H9 (cell line): Measurements from ENCODE around the gene RAI2. TPM values are rescaled to one million over a fixed set of nuclear protein-coding genes. Genes with fewer than 3 reads are reported as not detected.

ENCODE experiments used
- DNase-seq: peaks from one replicate; pipeline ENCODE4 v3.0.0-alpha.2; 2017
- H2AFZ ChIP-seq: one replicate; pipeline ENCODE4 v1.6.1; 2013; ENCODE audit warnings: mild to moderate bottlenecking, low read length, control low read depth, moderate library complexity
- H2AK5ac ChIP-seq: 2 replicates; pipeline ENCODE4 v1.6.1; 2013; ENCODE audit warnings: low read length, control low read depth, mixed read lengths; ENCODE audit not compliant: insufficient read length
- H2BK120ac ChIP-seq: one replicate; pipeline ENCODE4 v1.6.1; 2013; ENCODE audit warnings: low read depth, mild to moderate bottlenecking, low read length, control low read depth, inconsistent platforms; ENCODE audit not compliant: poor library complexity, severe bottlenecking
- H2BK12ac ChIP-seq: 2 replicates; pipeline ENCODE4 v1.6.1; 2013; ENCODE audit warnings: low read length, control low read depth, mixed read lengths, low read depth; ENCODE audit not compliant: insufficient read length
- H2BK15ac ChIP-seq: 2 replicates; pipeline ENCODE4 v1.6.1; 2013; ENCODE audit warnings: low read depth, low read length, control low read depth
- H2BK20ac ChIP-seq: one replicate; pipeline ENCODE4 v1.6.1; 2013; ENCODE audit warnings: low read depth, mild to moderate bottlenecking, low read length, control low read depth, inconsistent platforms; ENCODE audit not compliant: poor library complexity, severe bottlenecking
- H2BK5ac ChIP-seq: 2 replicates; pipeline ENCODE4 v1.6.1; 2013; ENCODE audit warnings: low read length, control low read depth, mixed read lengths; ENCODE audit not compliant: insufficient read length
- H3K14ac ChIP-seq: 2 replicates; pipeline ENCODE4 v1.6.1; 2013; ENCODE audit warnings: low read length, control low read depth; ENCODE audit not compliant: insufficient read depth
- H3K18ac ChIP-seq: 2 replicates; pipeline ENCODE4 v1.6.1; 2013; ENCODE audit warnings: low read depth, mild to moderate bottlenecking, mixed read lengths, low read length, control low read depth; ENCODE audit not compliant: insufficient read length
- H3K23ac ChIP-seq: 2 replicates; pipeline ENCODE4 v1.6.1; 2013; ENCODE audit warnings: low read length, control low read depth, mixed read lengths, low read depth; ENCODE audit not compliant: insufficient read length
- H3K23me2 ChIP-seq: 2 replicates; pipeline ENCODE4 v1.6.1; 2013; ENCODE audit warnings: low read depth, mild to moderate bottlenecking, mixed read lengths, low read length, control low read depth; ENCODE audit not compliant: insufficient read length, poor library complexity, severe bottlenecking
- H3K27ac ChIP-seq: 2 replicates; pipeline ENCODE4 v1.5.1; 2013; ENCODE audit warnings: low read length, control low read depth, mixed read lengths, low read depth; ENCODE audit not compliant: insufficient read length
- H3K27me3 ChIP-seq: 2 replicates; pipeline ENCODE4 v1.6.1; 2013; ENCODE audit warnings: low read length, control low read depth, inconsistent platforms; ENCODE audit not compliant: insufficient read depth
- H3K4ac ChIP-seq: 2 replicates; pipeline ENCODE4 v1.6.1; 2013; ENCODE audit warnings: low read depth, mild to moderate bottlenecking, control low read depth, inconsistent platforms, low read length, moderate library complexity
- H3K4me1 ChIP-seq: 2 replicates; pipeline ENCODE4 v1.6.1; 2013; ENCODE audit warnings: low read length, control low read depth, inconsistent platforms; ENCODE audit not compliant: insufficient read depth
- H3K4me2 ChIP-seq: 2 replicates; pipeline ENCODE4 v1.6.1; 2013; ENCODE audit warnings: low read length, control low read depth, mixed read lengths; ENCODE audit not compliant: insufficient read length, insufficient read depth
- H3K56ac ChIP-seq: 2 replicates; pipeline ENCODE4 v1.6.1; 2013; ENCODE audit warnings: low read depth, mild to moderate bottlenecking, mixed read lengths, low read length, control low read depth; ENCODE audit not compliant: insufficient read length
- H3K79me1 ChIP-seq: 2 replicates; pipeline ENCODE4 v1.6.1; 2013; ENCODE audit warnings: low read depth, mild to moderate bottlenecking, moderate library complexity, low read length, control low read depth, inconsistent platforms; ENCODE audit not compliant: insufficient read depth, poor library complexity, severe bottlenecking
- H3K79me2 ChIP-seq: 2 replicates; pipeline ENCODE4 v1.6.1; 2013; ENCODE audit warnings: low read length, control low read depth, inconsistent platforms; ENCODE audit not compliant: insufficient read depth
- H3K9ac ChIP-seq: 2 replicates; pipeline ENCODE4 v1.6.1; 2013; ENCODE audit warnings: low read length, control low read depth, mixed read lengths; ENCODE audit not compliant: insufficient read length; ENCODE audit errors: extremely low read depth
- H3K9me3 ChIP-seq: one replicate; pipeline ENCODE4 v1.6.1; 2013; ENCODE audit warnings: low read depth, low read length, inconsistent platforms; ENCODE audit not compliant: control insufficient read depth
- H3T11ph ChIP-seq: one replicate; pipeline ENCODE4 v1.6.1; 2013; ENCODE audit warnings: mild to moderate bottlenecking, low read length, control low read depth, inconsistent platforms
- H4K20me1 ChIP-seq: one replicate; pipeline ENCODE4 v1.6.1; 2013; ENCODE audit not compliant: control insufficient read depth, insufficient read length, insufficient read depth
- H4K5ac ChIP-seq: 2 replicates; pipeline ENCODE4 v1.6.1; 2013; ENCODE audit warnings: low read depth, mild to moderate bottlenecking, mixed read lengths, low read length, control low read depth; ENCODE audit not compliant: insufficient read length
- H4K8ac ChIP-seq: replicated peaks from 2 replicates; pipeline ENCODE4 v1.6.1; 2013; ENCODE audit warnings: low read length, control low read depth, mixed read lengths, low read depth; ENCODE audit not compliant: insufficient read length
- H4K91ac ChIP-seq: 2 replicates; pipeline ENCODE4 v1.6.1; 2013; ENCODE audit warnings: low read depth, mild to moderate bottlenecking, moderate library complexity, mixed read lengths, low read length, control low read depth; ENCODE audit not compliant: insufficient read length
- H3K27ac Mint-ChIP-seq, 3 experiments: 2 replicates in 2 of 3; 3 replicates in 1 of 3; pipeline ENCODE4 v1.8.0; 2020 to 2021; ENCODE audit warnings: mixed read lengths in 3 of 3, mild to moderate bottlenecking in 1 of 3, moderate library complexity in 1 of 3
- H3K27me3 Mint-ChIP-seq: 2 replicates; pipeline ENCODE4 v1.8.0; 2021; ENCODE audit warnings: low read depth, mild to moderate bottlenecking, moderate library complexity, mixed read lengths
- H3K36me3 Mint-ChIP-seq, 3 experiments: 2 replicates in 2 of 3; 3 replicates in 1 of 3; pipeline ENCODE4 v1.8.0; 2020 to 2021; ENCODE audit warnings: low read depth in 3 of 3, mixed read lengths in 3 of 3; ENCODE audit not compliant: insufficient read depth in 1 of 3
- H3K4me1 Mint-ChIP-seq, 2 experiments: 2 replicates each; pipeline ENCODE4 v1.8.0; 2020; ENCODE audit warnings: mixed read lengths in 2 of 2
- H3K4me3 Mint-ChIP-seq, 2 experiments: 2 replicates in 1 of 2; 3 replicates in 1 of 2; pipeline ENCODE4 v1.8.0; 2020 to 2021; ENCODE audit warnings: mild to moderate bottlenecking in 2 of 2, mixed read lengths in 2 of 2, moderate library complexity in 1 of 2
- H3K9me3 Mint-ChIP-seq, 2 experiments: 2 replicates in 1 of 2; 3 replicates in 1 of 2; pipeline ENCODE4 v1.8.0; 2020; ENCODE audit warnings: mild to moderate bottlenecking in 2 of 2, mixed read lengths in 2 of 2, moderate library complexity in 1 of 2
- WGBS: extraction: QIAGEN DNeasy Blood & Tissue Kit; methylation state at CpG from one replicate; pipeline ENCODE4 v1.1.7; 2013; ENCODE audit warnings: missing lambda C conversion rate, low lambda C conversion rate, mixed read lengths; ENCODE audit not compliant: insufficient read length; ENCODE audit errors: extremely low coverage; 5-methylcytosine and 5-hydroxymethylcytosine counted together
- total RNA-seq: library from RNA; stranded (reverse); gene quantifications from 2 replicates; pipeline ENCODE4 v1.2.1, GENCODE V29; 2021
- TF ChIP-seq, protein P1 (sequence below): fragments of 200-600 bp; sonication (generic); conservative IDR thresholded peaks from 3 replicates; pipeline ENCODE4 v1.8.0; 2021; ENCODE audit warnings: antibody characterized with exemption, mild to moderate bottlenecking

Gene RAI2
- total RNA-seq, 1 experiment from 2014 or later = 0.72 TPM

DNA sequence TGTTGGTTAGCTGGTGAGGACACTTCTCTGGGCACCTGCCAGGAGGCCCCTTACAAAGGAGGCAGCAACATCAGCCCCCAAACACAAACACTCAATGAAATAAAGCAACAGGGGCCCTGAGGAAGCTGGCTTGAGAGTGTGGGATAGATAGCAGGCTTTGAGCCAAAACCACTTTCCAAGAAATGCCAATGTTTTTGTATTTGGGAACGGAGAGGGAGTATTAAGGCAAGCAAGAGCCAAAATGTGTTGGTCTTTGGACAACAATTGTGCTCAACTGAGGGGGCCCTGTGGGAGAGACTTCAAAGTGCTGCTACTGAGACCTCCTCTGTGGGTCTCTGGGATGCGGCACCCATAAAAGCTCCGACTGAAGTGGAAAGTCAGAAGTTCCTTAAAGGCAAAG lies 41.0 kb downstream of the RAI2 start:
- no peak overlapping the region for H3K27ac ChIP-seq
- peaks cover 3% of the 10 kb centered on the region for H3K9me3 ChIP-seq
- H3K79me2 ChIP-seq = no peaks in the 10 kb centered on the region
- no peak overlapping the region for H3K14ac ChIP-seq
- no peak overlapping the region for H3K18ac ChIP-seq
- H3K9ac ChIP-seq = no peak overlapping the region
- no CpG with 5 or more reads among the region's 3 CpGs for WGBS
- TF ChIP-seq, protein P1, sequence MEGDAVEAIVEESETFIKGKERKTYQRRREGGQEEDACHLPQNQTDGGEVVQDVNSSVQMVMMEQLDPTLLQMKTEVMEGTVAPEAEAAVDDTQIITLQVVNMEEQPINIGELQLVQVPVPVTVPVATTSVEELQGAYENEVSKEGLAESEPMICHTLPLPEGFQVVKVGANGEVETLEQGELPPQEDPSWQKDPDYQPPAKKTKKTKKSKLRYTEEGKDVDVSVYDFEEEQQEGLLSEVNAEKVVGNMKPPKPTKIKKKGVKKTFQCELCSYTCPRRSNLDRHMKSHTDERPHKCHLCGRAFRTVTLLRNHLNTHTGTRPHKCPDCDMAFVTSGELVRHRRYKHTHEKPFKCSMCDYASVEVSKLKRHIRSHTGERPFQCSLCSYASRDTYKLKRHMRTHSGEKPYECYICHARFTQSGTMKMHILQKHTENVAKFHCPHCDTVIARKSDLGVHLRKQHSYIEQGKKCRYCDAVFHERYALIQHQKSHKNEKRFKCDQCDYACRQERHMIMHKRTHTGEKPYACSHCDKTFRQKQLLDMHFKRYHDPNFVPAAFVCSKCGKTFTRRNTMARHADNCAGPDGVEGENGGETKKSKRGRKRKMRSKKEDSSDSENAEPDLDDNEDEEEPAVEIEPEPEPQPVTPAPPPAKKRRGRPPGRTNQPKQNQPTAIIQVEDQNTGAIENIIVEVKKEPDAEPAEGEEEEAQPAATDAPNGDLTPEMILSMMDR = no peak
- Mint-ChIP-seq H3K9me3 (peaks cover 48 to 60% of the 10 kb centered on the region in 2 experiments), H3K4me3 (no peak overlapping the region), H3K27me3 (peaks cover 6% of the 10 kb centered on the region; the same call in 1 of the 2 replicates), H3K4me1 (no peaks in the 10 kb centered on the region), H3K36me3 (peaks cover 0 to 3% (median 0%) of the 10 kb centered on the region in 3 experiments; a peak in 2 of 7 replicates), H3K27ac (no peak overlapping the region)
- H4K91ac ChIP-seq = no peak overlapping the region
- H3T11ph ChIP-seq = no peak overlapping the region
- no peak overlapping the region for H3K56ac ChIP-seq
- no peak for DNase-seq
- H2BK15ac ChIP-seq = no peak overlapping the region
- H4K5ac ChIP-seq = no peak overlapping the region
- no peak overlapping the region for H3K4me2 ChIP-seq
- no peaks in the 10 kb centered on the region for H3K23me2 ChIP-seq
- no peaks in the 10 kb centered on the region for H3K27me3 ChIP-seq
- H2BK20ac ChIP-seq = no peak overlapping the region
- H2AK5ac ChIP-seq = no peak overlapping the region
- no peak overlapping the region for H2BK5ac ChIP-seq
- no peak overlapping the region for H3K23ac ChIP-seq
- no peak overlapping the region for H2AFZ ChIP-seq
- H3K79me1 ChIP-seq = no peaks in the 10 kb centered on the region
- H3K4me1 ChIP-seq = no peaks in the 10 kb centered on the region
- no peaks in the 10 kb centered on the region for H4K20me1 ChIP-seq
- H4K8ac ChIP-seq = no peak overlapping the region
- H2BK120ac ChIP-seq = no peak overlapping the region
- no peak overlapping the region for H2BK12ac ChIP-seq
- H3K4ac ChIP-seq = no peak overlapping the region
